Right hindlimb (tissue), 1 donor: ENCODE measurements around the gene PTPRD.

Source experiments
- DNase-seq: peaks from one replicate; pipeline ENCODE4 v3.0.0-alpha.2; 2018

PTPRD gene

DNA sequence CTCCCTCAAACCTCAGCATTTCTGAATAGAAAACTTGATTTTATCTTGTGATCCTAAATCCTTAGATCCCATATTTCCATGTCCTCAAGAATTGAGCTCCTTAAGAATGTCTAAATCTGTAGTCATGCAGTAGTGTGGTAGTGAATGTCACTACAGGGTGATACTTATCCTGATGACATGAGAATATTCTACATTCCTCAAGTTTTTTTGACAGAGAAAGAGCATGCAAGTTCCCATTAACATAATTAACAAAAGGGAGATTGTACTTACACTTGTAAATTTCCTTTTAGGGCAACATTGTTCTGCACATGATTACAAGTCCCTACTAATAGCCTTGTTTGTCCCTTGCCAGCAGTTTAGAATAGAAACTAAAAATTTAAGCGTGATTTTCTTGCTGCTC is 352.3 kb downstream of the PTPRD start:
- DNase-seq: no peak

DNA sequence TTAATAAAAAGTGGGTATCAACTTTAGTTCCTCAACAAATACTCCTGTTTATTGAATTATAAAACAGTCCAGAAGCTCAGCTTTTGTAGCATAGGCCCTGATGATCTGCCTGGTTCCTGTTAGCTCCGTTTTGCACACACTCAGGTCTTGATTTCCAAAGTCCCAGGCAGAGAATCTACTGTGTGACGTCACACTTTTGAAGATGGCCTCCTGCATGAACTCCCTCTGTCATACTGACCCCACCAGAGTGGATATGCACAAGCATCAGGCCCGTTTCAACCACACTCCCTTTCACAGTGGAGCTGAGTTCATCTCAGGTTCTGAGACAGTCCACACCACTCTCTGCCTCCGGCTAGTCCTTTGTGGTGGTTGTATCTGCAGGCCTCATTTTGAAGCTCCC is 353.1 kb downstream of the PTPRD start:
- DNase-seq: no peak

DNA sequence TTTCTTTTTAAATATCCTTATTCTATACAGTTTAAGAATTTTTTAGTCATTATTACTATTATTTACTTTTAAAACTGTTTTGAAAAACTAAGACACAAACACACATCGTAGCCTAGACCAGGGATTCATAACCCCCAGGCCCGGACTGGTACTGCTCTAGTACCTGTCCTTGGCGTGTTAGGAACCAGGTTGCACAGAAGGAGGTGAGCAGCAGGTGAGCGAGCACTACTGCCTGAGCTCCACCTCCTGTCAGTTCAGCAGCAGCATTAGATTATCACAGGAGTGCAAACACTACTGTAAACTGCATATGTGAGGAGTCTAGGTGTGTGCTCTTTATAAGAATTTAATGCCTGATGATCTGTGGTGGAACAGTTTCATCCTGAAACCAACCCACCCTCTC is 357.0 kb downstream of the PTPRD start:
- no peak for DNase-seq

DNA sequence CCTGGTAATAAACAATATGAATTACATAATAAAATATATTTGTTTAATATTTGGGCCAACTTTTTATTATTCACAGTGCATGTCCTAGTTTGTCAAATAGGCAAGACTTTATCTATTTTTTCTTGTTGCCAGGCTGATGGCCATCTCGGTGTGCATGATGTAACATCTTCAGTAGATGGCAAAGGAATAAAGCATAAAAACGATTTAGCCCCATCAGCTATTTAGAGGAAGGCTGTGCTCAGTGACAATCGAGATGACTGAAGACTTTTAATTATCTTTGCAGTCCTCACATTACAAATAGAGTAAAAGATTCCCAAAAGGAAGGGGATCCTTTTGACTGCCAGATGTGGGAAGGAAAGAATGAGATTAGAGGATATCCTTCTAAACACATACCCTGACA is 358.5 kb downstream of the PTPRD start:
- no peak for DNase-seq

DNA sequence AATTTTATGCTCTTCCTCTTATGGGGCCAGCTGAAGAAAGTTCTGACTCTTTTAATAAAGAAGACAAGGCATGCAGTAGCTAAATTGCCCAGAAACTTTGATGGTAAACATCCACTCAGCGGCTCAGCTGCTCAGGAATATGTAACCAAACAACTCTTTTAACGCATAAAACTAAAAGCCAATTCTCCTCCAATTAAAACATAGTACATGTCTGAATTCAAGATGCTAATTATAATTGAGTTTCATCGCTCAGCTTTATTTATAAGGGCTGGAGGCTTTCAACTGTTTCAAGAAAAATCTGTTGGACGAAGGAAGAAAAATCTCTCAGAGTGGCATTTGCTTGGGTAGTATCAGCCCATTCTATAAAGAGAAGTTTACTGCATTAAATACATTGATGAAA is 359.5 kb downstream of the PTPRD start:
- DNase-seq: no peak

DNA sequence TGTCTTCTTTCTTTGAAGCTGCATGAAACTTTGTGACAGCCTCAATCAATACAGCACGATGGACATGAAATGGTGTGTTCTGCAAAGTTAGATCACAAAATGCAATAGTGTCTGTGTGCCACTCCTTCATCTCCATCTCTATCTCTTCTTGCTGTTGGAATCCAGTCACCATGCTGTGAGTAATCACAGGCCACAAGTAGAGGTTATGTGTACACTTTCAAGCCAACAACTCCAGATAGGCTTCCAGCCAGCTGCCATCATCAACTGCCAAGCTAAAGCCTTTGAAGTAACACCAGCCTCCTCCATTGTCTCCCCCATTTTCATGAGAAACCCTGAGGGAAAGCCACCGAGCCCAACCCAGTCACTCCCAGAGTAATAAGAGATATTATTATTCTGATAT is 360.6 kb downstream of the PTPRD start:
- DNase-seq: no peak

DNA sequence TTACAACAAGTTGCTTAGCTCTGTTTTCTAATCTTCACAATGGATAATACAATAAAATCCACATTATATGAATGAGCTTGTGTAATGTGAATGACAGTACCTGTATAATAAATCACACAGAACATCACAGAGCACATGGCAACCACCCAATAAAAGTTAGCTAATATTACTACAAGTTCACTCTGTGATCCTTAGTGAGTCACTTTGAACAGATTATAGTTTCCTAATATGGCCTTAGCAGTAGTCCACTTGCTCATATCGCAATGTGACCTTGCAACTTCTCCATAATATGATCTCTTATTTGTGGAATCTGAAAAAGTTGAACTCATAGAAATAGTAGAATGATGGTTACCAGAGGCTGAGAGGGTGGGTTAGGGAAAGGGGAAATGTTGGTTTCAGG is 361.3 kb downstream of the PTPRD start:
- no peak for DNase-seq

DNA sequence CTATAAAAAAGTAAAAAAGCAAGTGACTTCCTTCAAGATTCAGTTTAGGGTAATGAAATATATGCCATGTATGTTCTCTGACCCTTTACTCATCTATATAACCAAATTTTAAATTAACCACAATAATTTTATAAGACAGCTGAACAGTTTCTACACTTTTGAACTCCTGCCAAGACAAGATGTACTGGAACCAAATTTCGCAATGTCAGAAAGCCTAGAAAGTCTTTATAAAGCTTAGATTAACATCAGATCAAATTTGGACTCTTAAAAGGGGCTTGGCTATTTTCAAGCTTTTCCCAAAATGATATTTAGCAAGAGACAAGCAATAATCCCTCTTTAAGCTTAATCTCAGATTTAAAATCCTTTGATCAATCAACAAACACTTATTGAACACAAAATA is 362.6 kb downstream of the PTPRD start:
- DNase-seq: no peak

DNA sequence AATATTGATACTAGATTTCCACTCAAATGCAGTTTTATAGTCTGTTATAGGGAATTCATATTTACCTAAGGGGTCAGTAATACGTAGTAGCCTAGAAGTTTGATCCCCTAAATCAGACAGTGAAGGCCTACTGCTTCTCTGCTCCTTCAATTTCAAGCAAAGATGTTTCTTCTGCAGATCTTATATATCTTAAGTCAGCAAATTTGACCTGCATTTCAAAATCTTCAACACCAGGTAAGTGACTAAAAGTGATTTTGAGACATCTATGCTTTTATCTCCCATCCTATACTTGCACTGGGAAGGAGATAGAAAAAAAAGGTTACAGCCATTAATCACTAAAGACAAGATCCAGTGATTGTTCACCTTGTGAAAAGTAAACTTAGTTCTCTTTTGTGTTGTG is 363.9 kb downstream of the PTPRD start:
- no peak for DNase-seq

DNA sequence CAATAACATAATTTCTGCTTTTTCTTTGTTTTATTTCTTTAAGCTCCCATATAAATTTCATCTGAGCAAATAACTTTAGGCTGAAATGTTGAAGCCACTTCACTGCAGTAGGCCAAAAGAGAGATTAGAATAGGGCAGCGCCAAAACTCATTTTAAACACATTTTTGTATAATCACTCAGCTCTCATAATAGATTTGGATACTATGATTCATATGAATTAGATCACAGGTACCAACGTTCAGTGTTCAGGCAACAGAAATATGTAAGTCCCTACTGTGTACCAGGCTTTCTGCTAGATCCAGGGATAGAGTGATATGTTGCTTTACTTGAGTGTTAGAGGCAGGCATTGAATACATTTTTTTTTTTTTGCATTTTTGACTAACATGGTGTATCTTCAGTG is 370.5 kb downstream of the PTPRD start:
- DNase-seq: no peak

DNA sequence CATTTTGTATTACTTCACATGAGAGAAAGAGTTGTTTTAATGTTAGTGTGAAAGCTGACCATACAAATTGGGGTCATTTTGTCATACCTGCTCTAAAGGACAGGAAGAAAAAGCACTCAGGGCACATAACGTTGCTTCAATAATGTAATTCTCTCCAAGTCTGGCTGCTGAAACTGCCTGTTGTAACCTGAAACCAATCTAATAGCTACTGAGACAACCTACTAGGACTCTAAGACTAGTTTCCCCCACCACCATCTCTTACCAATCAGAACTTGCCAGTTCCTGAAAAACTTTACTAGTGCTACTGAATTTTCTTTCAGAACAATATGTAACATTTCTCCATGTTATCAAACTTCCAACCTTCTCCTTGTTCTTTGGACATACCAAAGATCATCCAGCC is 374.7 kb downstream of the PTPRD start:
- no peak for DNase-seq

DNA sequence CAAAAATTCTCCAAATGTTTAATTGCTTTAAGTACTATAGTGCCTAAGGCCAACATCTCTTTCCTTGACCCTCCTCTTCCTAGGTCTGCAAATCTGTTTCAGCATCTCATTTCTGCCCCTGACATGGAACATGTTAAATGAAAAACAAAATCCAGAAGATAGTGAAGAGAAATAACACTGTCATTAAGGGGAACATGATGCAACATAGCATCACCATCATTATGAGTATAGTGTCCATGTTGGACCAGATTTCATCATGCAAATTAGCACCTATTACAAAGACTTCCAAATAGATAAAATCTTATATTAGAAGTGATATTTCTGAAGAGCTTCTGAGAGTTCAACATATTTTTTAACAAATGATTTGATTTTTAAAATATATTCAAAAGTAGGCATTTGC is 375.2 kb downstream of the PTPRD start:
- no peak for DNase-seq

DNA sequence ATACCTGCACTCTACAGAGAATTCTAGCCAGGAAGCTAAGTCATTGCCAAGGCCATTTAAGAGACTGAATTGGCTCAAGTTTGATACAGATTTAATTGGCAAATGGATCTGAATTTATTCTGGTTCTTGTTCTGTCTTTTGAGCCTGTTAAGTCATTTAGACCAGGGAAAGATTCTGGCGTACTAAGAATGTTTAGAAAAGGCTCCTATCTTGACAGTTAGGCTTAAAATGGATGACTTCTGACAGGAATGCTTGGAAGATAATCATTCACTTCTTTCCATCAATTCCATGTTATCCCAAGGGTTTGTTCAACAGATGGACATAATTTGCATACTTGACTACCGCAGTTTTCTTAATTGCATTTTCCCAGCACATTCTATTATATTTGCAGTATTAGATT is 376.6 kb downstream of the PTPRD start:
- DNase-seq: no peak

DNA sequence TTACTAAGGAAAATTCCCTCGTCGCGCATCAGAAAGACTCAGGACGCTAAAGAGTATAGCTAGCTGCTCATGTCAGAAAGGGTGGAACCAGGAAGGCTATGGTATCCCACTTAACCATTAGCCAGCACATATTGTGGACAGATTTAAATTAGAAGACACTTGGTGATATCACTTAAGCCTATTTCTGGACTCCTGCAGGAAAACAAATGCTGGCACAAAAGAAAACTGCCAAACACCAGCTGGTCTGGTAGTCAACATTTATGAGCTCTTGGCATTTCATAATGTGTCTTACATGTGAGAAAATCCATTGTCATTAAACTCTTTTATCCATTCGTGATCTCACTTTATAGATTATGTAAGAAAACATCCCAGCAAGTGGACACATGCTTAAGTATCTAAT is 377.4 kb downstream of the PTPRD start:
- no peak for DNase-seq

DNA sequence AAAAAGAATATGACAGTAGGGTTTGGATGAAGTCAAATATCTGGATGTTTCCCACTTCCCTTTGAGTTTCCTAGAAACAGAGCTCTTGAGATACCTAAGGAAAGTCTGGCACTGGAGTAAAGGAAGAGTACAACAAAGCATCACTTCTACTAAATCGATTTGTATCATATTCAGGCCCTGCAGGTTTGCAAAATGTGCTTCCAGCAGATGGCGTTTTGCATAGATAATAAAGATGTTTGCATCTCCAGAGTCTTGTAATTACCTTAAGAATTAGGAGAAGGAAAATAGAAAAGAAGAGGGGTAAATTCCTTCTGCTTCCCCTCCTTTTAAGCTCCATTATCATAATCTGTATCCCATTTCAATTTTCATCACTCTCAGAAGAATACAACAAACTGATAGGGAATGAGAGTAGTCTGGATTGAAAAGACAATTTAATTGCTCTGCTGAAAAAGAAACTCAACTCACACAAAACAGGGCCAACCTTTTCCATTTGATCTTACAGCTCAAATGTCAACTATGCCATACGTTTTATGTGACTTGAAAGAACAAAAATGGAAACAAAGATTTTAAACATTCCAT is 380.4 kb downstream of the PTPRD start:
- no peak for DNase-seq

DNA sequence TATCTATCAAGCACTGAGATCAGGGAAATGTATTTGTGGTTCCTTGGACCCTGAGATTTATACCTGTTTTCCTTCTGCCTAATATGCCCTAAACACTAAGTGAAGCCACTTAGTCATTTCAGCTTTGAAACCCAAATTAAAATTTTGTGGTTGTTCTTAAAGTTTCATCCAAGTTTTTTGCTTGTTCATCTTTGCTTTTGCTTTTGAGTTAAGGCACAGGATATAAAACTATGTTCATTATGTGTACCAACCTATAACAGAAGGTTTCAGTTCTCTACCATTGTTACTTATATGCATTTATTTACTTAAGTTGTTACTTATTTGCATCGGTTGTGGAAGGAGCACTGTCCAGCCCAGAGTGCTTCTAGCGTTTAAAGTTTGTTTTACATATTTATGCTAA is 382.3 kb downstream of the PTPRD start:
- DNase-seq: no peak

DNA sequence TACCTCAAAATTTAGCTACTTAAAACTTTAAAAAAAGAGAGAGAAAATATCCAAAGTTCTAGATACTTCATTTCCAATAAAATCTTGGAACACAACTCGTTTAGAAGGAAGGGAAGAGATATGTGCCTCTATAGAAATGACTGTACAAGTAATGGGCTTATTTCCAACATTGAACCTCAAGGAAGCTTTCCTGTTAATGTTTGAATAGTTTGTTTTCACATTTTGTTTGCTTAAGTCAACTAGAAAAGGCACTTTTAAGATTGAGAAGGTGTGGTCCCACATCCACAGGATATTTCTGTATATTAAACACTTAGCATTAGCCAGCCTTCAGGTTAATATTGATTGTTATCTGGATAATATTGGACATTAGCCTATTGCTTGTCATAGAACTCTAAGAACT is 384.7 kb downstream of the PTPRD start:
- DNase-seq: no peak

DNA sequence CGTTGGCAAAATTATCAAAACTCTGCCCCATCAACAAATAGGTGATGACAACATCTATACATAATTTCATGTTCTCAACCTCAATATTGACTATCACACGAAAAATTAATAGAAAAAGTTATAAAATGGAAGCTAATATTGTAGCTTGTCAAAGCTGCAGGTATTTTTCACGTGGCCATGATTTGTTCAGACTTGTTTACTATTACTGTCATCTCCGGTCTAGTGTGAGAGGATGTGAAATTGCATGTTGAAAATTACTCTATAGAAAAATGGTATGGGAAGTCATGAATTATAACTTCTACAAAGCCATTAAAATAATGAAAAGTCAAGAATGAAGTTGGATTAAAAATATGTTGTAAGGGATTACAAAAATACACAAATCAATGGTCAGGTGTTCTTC is 385.8 kb downstream of the PTPRD start:
- no peak for DNase-seq

DNA sequence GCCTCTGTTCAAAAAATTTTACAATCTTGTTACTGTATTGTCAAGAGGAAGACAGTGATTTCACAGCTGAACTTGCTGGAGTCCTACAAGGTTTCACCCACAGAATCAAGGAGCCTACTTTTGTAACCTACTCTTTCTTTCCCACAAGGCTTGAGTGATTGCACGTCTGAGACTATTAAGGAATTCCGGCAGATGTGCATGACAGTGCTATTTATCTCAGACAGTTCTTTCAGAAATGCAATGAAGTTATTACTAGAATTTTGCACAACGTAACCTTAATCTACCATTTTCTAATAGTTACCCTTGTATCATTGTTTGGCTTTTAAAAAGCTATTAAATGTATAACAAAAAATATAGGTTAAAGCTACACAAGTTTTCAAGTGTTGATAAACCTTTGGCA is 400.1 kb downstream of the PTPRD start:
- DNase-seq: no peak

DNA sequence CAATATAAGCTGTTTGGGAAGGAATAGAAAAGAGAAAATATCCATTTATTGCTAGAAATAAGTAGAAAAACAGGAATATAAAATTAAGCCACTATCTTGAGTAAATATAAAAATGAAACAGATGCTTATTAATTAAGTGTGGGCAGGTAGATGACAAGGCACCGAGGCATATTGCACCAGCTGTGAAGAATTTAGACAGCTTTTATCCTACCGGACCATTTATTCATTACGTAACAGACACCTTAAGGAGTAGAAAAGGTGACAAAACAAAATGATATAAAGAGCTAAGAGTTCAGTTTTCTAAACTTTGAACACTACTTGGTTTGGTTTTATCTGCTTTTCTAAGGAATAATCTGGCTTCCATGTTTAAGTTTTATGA is 404.1 kb downstream of the PTPRD start:
- DNase-seq: no peak

DNA sequence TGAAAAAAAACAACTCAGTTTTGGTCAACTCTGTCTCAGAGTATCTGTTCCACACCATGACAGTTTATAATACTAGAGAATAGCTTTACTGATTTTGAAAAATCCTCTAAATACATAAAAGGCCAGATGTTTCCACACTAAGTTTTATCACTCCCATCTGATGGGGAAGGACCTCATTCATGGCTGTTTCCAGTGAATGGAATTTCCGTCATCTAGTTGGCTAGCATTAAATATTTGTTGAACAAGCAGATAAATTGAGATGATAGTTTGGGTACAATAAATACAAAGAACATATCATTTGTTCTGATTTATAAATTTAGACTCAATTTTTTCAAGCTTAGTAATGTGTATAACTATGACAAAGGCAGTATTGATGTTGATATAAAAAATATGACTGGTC is 408.5 kb downstream of the PTPRD start:
- no peak for DNase-seq

DNA sequence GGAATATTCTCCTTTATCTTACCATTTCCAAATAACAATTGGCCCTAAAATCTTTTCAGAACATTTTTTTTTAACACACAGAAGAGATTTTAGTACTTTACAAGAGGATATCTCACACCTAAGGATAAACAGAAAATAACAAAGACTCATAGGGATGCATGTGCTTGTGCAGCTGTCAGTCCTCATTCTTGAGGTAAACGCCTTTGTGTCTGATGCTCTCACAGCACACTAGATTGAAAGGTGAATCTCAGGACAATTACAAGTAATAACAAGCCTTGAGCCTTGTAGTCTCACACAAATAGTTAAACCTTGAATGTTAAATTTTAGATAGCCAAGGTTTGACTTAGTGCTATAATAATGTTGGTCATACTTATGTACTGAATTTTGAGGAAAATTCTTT is 439.2 kb downstream of the PTPRD start:
- DNase-seq: no peak

DNA sequence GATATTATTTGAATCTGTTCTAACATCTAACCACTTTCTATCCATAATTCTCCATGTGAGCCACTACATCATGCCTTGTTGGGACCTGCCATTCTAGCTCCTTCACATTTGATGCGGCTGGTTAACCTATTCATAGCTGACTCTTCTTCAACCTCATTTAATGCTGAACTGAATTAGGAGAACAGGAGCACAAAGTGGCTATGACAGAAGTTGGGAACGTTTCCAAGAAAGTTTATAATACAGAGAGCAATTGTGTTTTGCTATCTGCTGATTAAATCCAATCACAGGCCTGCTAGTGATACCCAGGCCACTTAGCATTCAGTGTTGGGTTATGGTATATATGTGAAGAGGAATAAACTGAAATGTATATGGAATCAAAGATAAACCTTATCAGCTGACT is 440.3 kb downstream of the PTPRD start:
- no peak for DNase-seq

DNA sequence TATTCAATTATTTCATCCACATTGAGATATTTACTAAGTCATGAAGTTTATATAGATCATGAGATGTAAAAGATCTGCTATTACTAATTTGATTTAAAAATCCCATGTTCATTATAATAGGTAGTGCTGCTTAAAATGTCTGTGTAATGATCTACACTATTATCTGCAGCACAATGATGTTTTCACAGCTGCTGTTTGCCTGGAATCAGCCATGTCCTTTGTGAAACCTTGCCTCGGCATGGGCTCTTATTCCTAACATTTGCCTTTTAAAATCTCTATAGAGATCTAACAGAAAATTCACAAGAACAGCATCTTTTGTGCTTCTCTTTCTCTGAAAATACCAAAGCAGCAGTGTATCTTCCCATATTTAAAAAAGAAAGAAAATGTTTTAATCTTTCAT is 444.6 kb downstream of the PTPRD start:
- DNase-seq: no peak

DNA sequence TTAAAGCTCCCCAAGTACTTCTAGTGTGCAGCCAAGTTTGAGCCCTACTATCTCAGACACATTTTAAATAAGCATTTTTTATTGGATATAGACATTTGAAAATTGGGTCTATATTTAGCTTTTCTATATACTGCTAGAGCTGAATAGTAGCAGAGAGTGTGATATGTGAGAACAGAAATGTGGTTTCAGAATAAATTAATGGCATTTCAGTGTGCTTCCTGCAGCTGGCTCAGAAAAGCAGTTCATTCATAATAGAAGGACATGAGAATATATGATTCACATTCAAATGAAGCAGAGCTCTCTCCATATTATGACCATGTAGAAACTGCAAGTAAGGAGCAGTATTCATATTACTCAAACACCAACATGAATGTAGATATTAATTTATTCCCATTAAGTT is 464.0 kb downstream of the PTPRD start:
- no peak for DNase-seq
